ENCODE measurements around the gene SPRR2F.
"Not testable (repeated sequence)": the region's sequence is repeated elsewhere in the genome, so short reads cannot be mapped to it uniquely, and the experiment has no call there.

The SPRR2F gene

GRCh38 chr1:153119491-153119971 lies 6.2 kb upstream of the SPRR2F start:
- Histone ChIP-seq H4K20me1 (ENCODE audit: insufficient read depth, low read length) (no peaks in the 10 kb centered on the region), H3K4me3 (ENCODE audit: low read length) (no peak overlapping the region), H3K27ac (ENCODE audit: low read length) (no peak overlapping the region), H3K9ac (ENCODE audit: low read length) (no peak overlapping the region), H2AFZ (ENCODE audit: low read length) (no peak overlapping the region), H3F3A (ENCODE audit: insufficient read depth, low read length) (no peaks in the 10 kb centered on the region), H3K9me2 (replicated peaks; ENCODE audit: insufficient read depth, low read length) (no peaks in the 10 kb centered on the region), H3K79me2 (ENCODE audit: low read length) (no peaks in the 10 kb centered on the region), H3K36me3 (replicated peaks; ENCODE audit: insufficient read depth, low read length) (no peaks in the 10 kb centered on the region; the same call in 1 of the 2 replicates), H3K4me1 (ENCODE audit: low read length) (peaks cover 12% of the 10 kb centered on the region; the same call in 1 of the 2 replicates), H3K9me3 (replicated peaks; ENCODE audit: insufficient read depth, low read length) (no peaks in the 10 kb centered on the region), H3K27me3 (replicated peaks; ENCODE audit: insufficient read depth, low read length) (no peaks in the 10 kb centered on the region), H3K4me2 (ENCODE audit: low read depth, low read length) (no peak overlapping the region)
- TF ChIP-seq CTCF (IDR thresholded peaks at IDR 0.05; ENCODE audit: low read length) (no peak), EZH2 (optimal IDR thresholded peaks at IDR 0.05; ENCODE audit: low read depth, low read length) (no peak), EZH2phosphoT487 (IDR thresholded peaks at IDR 0.05; ENCODE audit: low read length) (no peak)
- DNase-seq = no peak

GRCh38 chr1:153115264-153115663 lies 1.9 kb upstream of the SPRR2F start:
- H3K4me1 ChIP-seq (ENCODE audit: low read length); DNase-seq; H3K9ac ChIP-seq (ENCODE audit: low read length); H4K20me1 ChIP-seq (ENCODE audit: insufficient read depth, low read length); H3F3A ChIP-seq (ENCODE audit: insufficient read depth, low read length); H3K27me3 ChIP-seq (replicated peaks; ENCODE audit: insufficient read depth, low read length); H3K4me3 ChIP-seq (ENCODE audit: low read length); H3K27ac ChIP-seq (ENCODE audit: low read length); H3K9me2 ChIP-seq (replicated peaks; ENCODE audit: insufficient read depth, low read length); H3K36me3 ChIP-seq (replicated peaks; ENCODE audit: insufficient read depth, low read length); H3K79me2 ChIP-seq (ENCODE audit: low read length); H3K4me2 ChIP-seq (ENCODE audit: low read depth, low read length); H3K9me3 ChIP-seq (replicated peaks; ENCODE audit: insufficient read depth, low read length); H2AFZ ChIP-seq (ENCODE audit: low read length): not testable (repeated sequence)

GRCh38 chr1:153112454-153112853 lies 862 bp downstream of the SPRR2F start:
- not testable (repeated sequence) for H3K4me2 ChIP-seq (ENCODE audit: low read depth, low read length); H3K27me3 ChIP-seq (replicated peaks; ENCODE audit: insufficient read depth, low read length); DNase-seq; H2AFZ ChIP-seq (ENCODE audit: low read length); H4K20me1 ChIP-seq (ENCODE audit: insufficient read depth, low read length); H3K9ac ChIP-seq (ENCODE audit: low read length); H3K9me2 ChIP-seq (replicated peaks; ENCODE audit: insufficient read depth, low read length); H3F3A ChIP-seq (ENCODE audit: insufficient read depth, low read length); H3K27ac ChIP-seq (ENCODE audit: low read length); H3K9me3 ChIP-seq (replicated peaks; ENCODE audit: insufficient read depth, low read length); H3K36me3 ChIP-seq (replicated peaks; ENCODE audit: insufficient read depth, low read length); H3K4me1 ChIP-seq (ENCODE audit: low read length); H3K79me2 ChIP-seq (ENCODE audit: low read length); H3K4me3 ChIP-seq (ENCODE audit: low read length)

DNA sequence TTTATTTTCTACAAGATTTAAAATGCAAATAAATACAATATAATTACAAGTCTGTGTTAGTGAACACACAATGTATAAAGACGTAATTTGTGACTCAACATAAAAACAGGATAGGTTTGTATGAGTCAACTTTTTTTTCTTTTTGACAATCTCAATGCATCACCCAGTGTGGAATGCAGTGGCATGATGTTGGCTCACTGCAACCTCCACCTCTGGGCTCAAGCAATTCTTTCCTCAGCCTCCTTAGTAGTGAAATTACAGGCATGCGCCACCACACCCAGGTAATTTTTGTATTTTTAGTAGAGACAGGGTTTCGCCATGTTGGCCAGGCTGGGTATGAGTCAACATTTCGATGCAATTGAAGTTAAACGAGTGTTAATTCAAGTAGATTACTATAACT lies 13.1 kb downstream of the SPRR2F start:
- no peaks in the 10 kb centered on the region for H3K79me2 ChIP-seq (ENCODE audit: low read length)
- H3K9me2 ChIP-seq (replicated peaks; ENCODE audit: insufficient read depth, low read length) = no peaks in the 10 kb centered on the region
- TF ChIP-seq EZH2phosphoT487 (IDR thresholded peaks at IDR 0.05; ENCODE audit: low read length) (no peak), EZH2 (optimal IDR thresholded peaks at IDR 0.05; ENCODE audit: low read depth, low read length) (no peak), CTCF (IDR thresholded peaks at IDR 0.05; ENCODE audit: low read length) (no peak)
- H3K4me3 ChIP-seq (ENCODE audit: low read length) = no peak overlapping the region
- H3K9ac ChIP-seq (ENCODE audit: low read length) = no peak overlapping the region
- no peaks in the 10 kb centered on the region for H3K27me3 ChIP-seq (replicated peaks; ENCODE audit: insufficient read depth, low read length)
- no peak overlapping the region for H3K4me2 ChIP-seq (ENCODE audit: low read depth, low read length)
- H4K20me1 ChIP-seq (ENCODE audit: insufficient read depth, low read length) = no peaks in the 10 kb centered on the region
- H3K27ac ChIP-seq (ENCODE audit: low read length) = no peak overlapping the region
- no peaks in the 10 kb centered on the region for H3F3A ChIP-seq (ENCODE audit: insufficient read depth, low read length)
- peak; percentile 3 for DNase-seq
- no peaks in the 10 kb centered on the region for H3K9me3 ChIP-seq (replicated peaks; ENCODE audit: insufficient read depth, low read length)
- no peaks in the 10 kb centered on the region for H3K4me1 ChIP-seq (ENCODE audit: low read length)
- no peaks in the 10 kb centered on the region for H3K36me3 ChIP-seq (replicated peaks; ENCODE audit: insufficient read depth, low read length)
- no peak overlapping the region for H2AFZ ChIP-seq (ENCODE audit: low read length)
